Smooth muscle cell of the coronary artery (primary cell): ENCODE measurements around the gene PPP1R15B. TPM values are rescaled to one million over a fixed set of nuclear protein-coding genes. Genes with fewer than 3 reads are reported as not detected.

Source experiments
- total RNA-seq: library from RNA; depleted of rRNA; stranded (reverse); fragments of >200 nt; gene quantifications from 2 replicates; pipeline ENCODE4 v1.2.3, GENCODE V29; 2014; ENCODE audit warnings: low replicate concordance

PPP1R15B gene
- 7.5 and 20.7 TPM in 2 replicates for total RNA-seq

GRCh38 chr1:204411451-204412204 is at the start of gene PPP1R15B:
PPP1R15B (minus strand) TSS chr1:204411817; CDS start chr1:204411411, 406 bp downstream.

GRCh38 chr1:204359474-204360255 is 52.0 kb downstream of the PPP1R15B start, which contains the start of gene PLEKHA6:
PLEKHA6 (minus strand) TSS chr1:204359929; CDS start chr1:204273727, 86,202 bp downstream.

Other genes with a start within 250 kb of the PPP1R15B start
- gene REN, start 245.5 kb downstream of the PPP1R15B start, total RNA-seq = not detected in 2 replicates
- 0.38 TPM in 1 of 2 replicates, not detected in the other for gene KISS1, start 215.3 kb downstream of the PPP1R15B start, total RNA-seq
- gene GOLT1A, start 197.8 kb downstream of the PPP1R15B start, total RNA-seq = not detected in 2 replicates
- gene PLEKHA6, start 51.9 kb downstream of the PPP1R15B start, total RNA-seq = 0.08 and 0.59 TPM in 2 replicates
- 1.7 and 1.9 TPM in 2 replicates for gene PIK3C2B, start 83.0 kb upstream of the PPP1R15B start, total RNA-seq
- 15.8 and 16.7 TPM in 2 replicates for gene MDM4, start 104.6 kb upstream of the PPP1R15B start, total RNA-seq